ENCODE data around the gene POLD4. TPM values are rescaled to one million over a fixed set of nuclear protein-coding genes. Genes with fewer than 3 reads are reported as not detected.
A peak's percentile ranks its signal among the peaks of the same experiment; 100 is the strongest.

POLD4 gene
- total and polyA plus RNA-seq, 2 of the 13 experiments (the other 11 are each of a cell fraction or from before 2014, with no cell fraction given), result 10.5 to 27.4 TPM

DNA sequence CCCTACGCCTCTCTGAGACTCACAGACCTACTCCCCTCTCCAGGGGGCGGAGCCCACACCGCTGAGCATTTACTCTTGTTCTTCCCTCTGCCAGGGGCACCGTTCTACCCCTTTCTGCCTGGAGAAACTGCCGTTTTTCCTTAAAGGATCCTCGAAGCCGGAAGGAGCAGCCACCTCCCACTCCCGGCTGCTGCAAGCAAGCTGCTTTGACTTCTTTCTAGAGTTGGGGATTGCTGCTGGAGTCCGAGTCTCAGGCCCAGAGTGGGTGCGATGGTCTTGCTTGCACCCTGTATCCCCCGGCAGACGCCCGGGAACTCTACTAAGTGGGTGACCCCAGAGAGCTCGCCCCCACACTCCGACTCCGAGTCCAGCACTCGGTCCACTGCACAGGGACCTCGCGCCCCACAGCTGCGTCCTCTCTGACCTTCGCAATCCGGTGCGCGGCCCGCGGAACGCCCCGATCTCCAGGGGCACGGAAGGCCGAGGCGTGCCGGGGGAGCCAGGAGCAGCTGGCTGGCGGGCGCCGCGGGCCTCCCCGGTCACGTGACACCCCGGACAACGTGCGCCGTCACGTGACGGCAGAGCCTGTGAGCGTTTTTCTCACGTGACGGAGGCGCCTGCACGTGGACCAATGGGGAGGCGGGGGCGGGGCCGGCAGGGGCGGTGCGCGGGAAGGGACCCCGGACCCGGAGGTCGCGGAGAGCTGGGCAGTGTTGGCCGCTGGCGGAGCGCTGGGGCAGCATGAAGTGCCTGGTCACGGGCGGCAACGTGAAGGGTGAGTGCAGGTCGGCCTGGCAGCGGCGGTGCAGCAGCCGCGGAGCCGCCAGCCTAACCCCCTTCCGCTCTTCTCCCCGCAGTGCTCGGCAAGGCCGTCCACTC, 38.2 kb upstream of the POLD4 start, which contains the start of gene RAD9A (continued):
- TF ChIP-seq, protein P1, sequence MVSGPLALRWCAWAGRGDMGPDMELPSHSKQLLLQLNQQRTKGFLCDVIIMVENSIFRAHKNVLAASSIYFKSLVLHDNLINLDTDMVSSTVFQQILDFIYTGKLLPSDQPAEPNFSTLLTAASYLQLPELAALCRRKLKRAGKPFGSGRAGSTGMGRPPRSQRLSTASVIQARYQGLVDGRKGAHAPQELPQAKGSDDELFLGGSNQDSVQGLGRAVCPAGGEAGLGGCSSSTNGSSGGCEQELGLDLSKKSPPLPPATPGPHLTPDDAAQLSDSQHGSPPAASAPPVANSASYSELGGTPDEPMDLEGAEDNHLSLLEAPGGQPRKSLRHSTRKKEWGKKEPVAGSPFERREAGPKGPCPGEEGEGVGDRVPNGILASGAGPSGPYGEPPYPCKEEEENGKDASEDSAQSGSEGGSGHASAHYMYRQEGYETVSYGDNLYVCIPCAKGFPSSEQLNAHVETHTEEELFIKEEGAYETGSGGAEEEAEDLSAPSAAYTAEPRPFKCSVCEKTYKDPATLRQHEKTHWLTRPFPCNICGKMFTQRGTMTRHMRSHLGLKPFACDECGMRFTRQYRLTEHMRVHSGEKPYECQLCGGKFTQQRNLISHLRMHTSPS (CRISPR knock-in tag; IDR thresholded peaks at IDR 0.05; ENCODE audit: low read depth), result peak; percentile 30; the same call in 1 of the 2 replicates
- TF ChIP-seq ZNF34 (CRISPR knock-in tag; IDR thresholded peaks at IDR 0.05; ENCODE audit: borderline replicate concordance), result no peak
- no peak; the same call in 1 of the 2 replicates for TF ChIP-seq ZNF619 (CRISPR knock-in tag; IDR thresholded peaks at IDR 0.05)
- TF ChIP-seq ZNF747 (CRISPR knock-in tag; IDR thresholded peaks at IDR 0.05; ENCODE audit: borderline replicate concordance), result peak; percentile 90
- TF ChIP-seq SAP130 (CRISPR knock-in tag; IDR thresholded peaks at IDR 0.05; ENCODE audit: low read depth), result peak; percentile 99
- TF ChIP-seq ZFAT (CRISPR knock-in tag; conservative IDR thresholded peaks at IDR 0.05), result no peak
- TF ChIP-seq, protein P2, sequence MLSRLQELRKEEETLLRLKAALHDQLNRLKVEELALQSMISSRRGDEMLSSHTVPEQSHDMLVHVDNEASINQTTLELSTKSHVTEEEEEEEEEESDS (CRISPR knock-in tag; IDR thresholded peaks at IDR 0.05; ENCODE audit: borderline replicate concordance), result peak; percentile 89; the same call in 1 of the 2 replicates
- no peak; the same call in 1 of the 2 replicates for TF ChIP-seq MYNN (CRISPR knock-in tag; IDR thresholded peaks at IDR 0.05; ENCODE audit: low read depth)
- no peak for TF ChIP-seq CENPX (CRISPR knock-in tag; IDR thresholded peaks at IDR 0.05)
- TF ChIP-seq, protein P3, sequence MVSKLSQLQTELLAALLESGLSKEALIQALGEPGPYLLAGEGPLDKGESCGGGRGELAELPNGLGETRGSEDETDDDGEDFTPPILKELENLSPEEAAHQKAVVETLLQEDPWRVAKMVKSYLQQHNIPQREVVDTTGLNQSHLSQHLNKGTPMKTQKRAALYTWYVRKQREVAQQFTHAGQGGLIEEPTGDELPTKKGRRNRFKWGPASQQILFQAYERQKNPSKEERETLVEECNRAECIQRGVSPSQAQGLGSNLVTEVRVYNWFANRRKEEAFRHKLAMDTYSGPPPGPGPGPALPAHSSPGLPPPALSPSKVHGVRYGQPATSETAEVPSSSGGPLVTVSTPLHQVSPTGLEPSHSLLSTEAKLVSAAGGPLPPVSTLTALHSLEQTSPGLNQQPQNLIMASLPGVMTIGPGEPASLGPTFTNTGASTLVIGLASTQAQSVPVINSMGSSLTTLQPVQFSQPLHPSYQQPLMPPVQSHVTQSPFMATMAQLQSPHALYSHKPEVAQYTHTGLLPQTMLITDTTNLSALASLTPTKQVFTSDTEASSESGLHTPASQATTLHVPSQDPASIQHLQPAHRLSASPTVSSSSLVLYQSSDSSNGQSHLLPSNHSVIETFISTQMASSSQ (IDR thresholded peaks at IDR 0.05; ENCODE audit: low read depth), result no peak
- TF ChIP-seq, protein P3 (CRISPR knock-in tag; IDR thresholded peaks at IDR 0.05; ENCODE audit: borderline replicate concordance), result no peak; the same call in 1 of the 2 replicates
- no peak for TF ChIP-seq KDM4B (CRISPR knock-in tag; IDR thresholded peaks at IDR 0.05)
- 0 out of 2 replicates have a peak, but pooled peaks have one; percentile 31 for TF ChIP-seq SNAI1 (CRISPR knock-in tag; IDR thresholded peaks at IDR 0.05; ENCODE audit: borderline replicate concordance)
- TF ChIP-seq, protein P4, sequence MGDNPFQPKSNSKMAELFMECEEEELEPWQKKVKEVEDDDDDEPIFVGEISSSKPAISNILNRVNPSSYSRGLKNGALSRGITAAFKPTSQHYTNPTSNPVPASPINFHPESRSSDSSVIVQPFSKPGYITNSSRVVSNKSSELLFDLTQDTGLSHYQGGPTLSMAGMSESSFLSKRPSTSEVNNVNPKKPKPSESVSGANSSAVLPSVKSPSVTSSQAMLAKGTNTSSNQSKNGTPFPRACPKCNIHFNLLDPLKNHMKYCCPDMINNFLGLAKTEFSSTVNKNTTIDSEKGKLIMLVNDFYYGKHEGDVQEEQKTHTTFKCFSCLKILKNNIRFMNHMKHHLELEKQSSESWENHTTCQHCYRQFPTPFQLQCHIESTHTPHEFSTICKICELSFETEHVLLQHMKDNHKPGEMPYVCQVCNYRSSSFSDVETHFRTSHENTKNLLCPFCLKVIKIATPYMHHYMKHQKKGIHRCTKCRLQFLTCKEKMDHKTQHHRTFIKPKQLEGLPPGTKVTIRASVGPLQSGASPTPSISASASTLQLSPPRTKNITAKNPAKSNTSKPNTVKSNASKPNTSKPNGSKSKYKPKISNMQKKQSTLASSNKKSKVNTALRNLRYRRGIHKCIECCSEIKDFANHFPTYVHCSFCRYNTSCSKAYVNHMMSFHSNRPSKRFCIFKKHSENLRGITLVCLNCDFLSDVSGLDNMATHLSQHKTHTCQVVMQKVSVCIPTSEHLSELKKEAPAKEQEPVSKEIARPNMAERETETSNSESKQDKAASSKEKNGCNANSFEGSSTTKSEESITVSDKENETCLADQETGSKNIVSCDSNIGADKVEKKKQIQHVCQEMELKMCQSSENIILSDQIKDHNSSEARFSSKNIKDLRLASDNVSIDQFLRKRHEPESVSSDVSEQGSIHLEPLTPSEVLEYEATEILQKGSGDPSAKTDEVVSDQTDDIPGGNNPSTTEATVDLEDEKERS (CRISPR knock-in tag; IDR thresholded peaks at IDR 0.05), result peak; percentile 78
- TF ChIP-seq ZNF749 (CRISPR knock-in tag; IDR thresholded peaks at IDR 0.05; ENCODE audit: borderline replicate concordance), result no peak; the same call in 1 of the 2 replicates
- TF ChIP-seq, protein P5, sequence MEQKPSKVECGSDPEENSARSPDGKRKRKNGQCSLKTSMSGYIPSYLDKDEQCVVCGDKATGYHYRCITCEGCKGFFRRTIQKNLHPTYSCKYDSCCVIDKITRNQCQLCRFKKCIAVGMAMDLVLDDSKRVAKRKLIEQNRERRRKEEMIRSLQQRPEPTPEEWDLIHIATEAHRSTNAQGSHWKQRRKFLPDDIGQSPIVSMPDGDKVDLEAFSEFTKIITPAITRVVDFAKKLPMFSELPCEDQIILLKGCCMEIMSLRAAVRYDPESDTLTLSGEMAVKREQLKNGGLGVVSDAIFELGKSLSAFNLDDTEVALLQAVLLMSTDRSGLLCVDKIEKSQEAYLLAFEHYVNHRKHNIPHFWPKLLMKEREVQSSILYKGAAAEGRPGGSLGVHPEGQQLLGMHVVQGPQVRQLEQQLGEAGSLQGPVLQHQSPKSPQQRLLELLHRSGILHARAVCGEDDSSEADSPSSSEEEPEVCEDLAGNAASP (CRISPR knock-in tag; IDR thresholded peaks at IDR 0.05; ENCODE audit: borderline replicate concordance), result 0 out of 2 replicates have a peak, but pooled peaks have one; percentile 33
- 0 out of 2 replicates have a peak, but pooled peaks have one; percentile 22 for TF ChIP-seq FOXK2 (IDR thresholded peaks at IDR 0.05)
